ENCODE measurements around the gene HSPB9. TPM values are rescaled to one million over a fixed set of nuclear protein-coding genes. Genes with fewer than 3 reads are reported as not detected.

The HSPB9 gene
- total RNA-seq, 2 donors from 2014 or later, result 1.8 TPM; not detected in 1

GRCh38 chr17:42087736-42088705 is 34.6 kb upstream of the HSPB9 start:
- intact Hi-C loops (cut with DNase I), result no loop called here
- TF ChIP-seq CTCF (IDR thresholded peaks at IDR 0.05), result no peak
- no peak for TF ChIP-seq POLR2A (IDR thresholded peaks at IDR 0.05)
- ATAC-seq (no peak), DNase-seq (peak in 1 of 4 donors; percentile 29)
- H3K27ac ChIP-seq, result no peak overlapping the region
- H3K4me3 ChIP-seq, result no peak overlapping the region
- WGBS, 2 donors, result 28% methylated on average over 11 to 20 of the region's 20 CpGs
- H3K9me3 ChIP-seq, result no peaks in the 10 kb centered on the region
- no peaks in the 10 kb centered on the region for H3K27me3 ChIP-seq
- H3K36me3 ChIP-seq (replicated peaks in 1 of 2; ENCODE audit: insufficient read depth in 1 of 2, low read depth in 2 of 2), result no peaks in the 10 kb centered on the region
- H3K4me1 ChIP-seq, result no peaks in the 10 kb centered on the region

GRCh38 chr17:42088736-42089135 is 33.9 kb upstream of the HSPB9 start:
- no peaks in the 10 kb centered on the region for H3K4me1 ChIP-seq
- no peak for TF ChIP-seq POLR2A (IDR thresholded peaks at IDR 0.05)
- no peak for TF ChIP-seq CTCF (IDR thresholded peaks at IDR 0.05)
- 82 to 87% methylated on average over 7 to 8 of the region's 8 CpGs for WGBS, 2 donors
- no peaks in the 10 kb centered on the region for H3K9me3 ChIP-seq
- intact Hi-C loops (cut with DNase I), result no loop called here
- DNase-seq, result no peak
- H3K27ac ChIP-seq, result no peak overlapping the region
- no peak for ATAC-seq
- H3K4me3 ChIP-seq, result no peak overlapping the region
- H3K36me3 ChIP-seq (replicated peaks in 1 of 2; ENCODE audit: insufficient read depth in 1 of 2, low read depth in 2 of 2), result no peaks in the 10 kb centered on the region
- no peaks in the 10 kb centered on the region for H3K27me3 ChIP-seq

- H3K27ac ChIP-seq, result no peak overlapping the region
- H3K36me3 ChIP-seq (replicated peaks in 1 of 2; ENCODE audit: insufficient read depth in 1 of 2, low read depth in 2 of 2), result no peaks in the 10 kb centered on the region
- no peaks in the 10 kb centered on the region for H3K9me3 ChIP-seq
- TF ChIP-seq CTCF (IDR thresholded peaks at IDR 0.05), result no peak
- no peak for TF ChIP-seq POLR2A (IDR thresholded peaks at IDR 0.05)
- intact Hi-C loops (cut with DNase I), result no loop called here
- ATAC-seq (no peak), DNase-seq (no peak)
- no peaks in the 10 kb centered on the region for H3K27me3 ChIP-seq
- 84 to 86% methylated on average over 8 of the region's 8 CpGs for WGBS, 2 donors
- no peaks in the 10 kb centered on the region for H3K4me1 ChIP-seq
- no peak overlapping the region for H3K4me3 ChIP-seq
Observed at GRCh38 chr17:42090964-42091790, 31.4 kb upstream of the HSPB9 start.

GRCh38 chr17:42092939-42093338 is 29.7 kb upstream of the HSPB9 start:
- no peak for ATAC-seq

More at GRCh38 chr17:42092939-42093338, 29.7 kb upstream of the HSPB9 start:
- peaks cover 3% of the 10 kb centered on the region for H3K4me1 ChIP-seq
- TF ChIP-seq POLR2A (IDR thresholded peaks at IDR 0.05) (no peak), CTCF (IDR thresholded peaks at IDR 0.05) (no peak)
- H3K27me3 ChIP-seq, result no peaks in the 10 kb centered on the region
- intact Hi-C loops (cut with DNase I), result no loop called here
- H3K27ac ChIP-seq, result no peak overlapping the region
- DNase-seq, result no peak
- no peak overlapping the region for H3K4me3 ChIP-seq
- H3K9me3 ChIP-seq, result no peaks in the 10 kb centered on the region
- H3K36me3 ChIP-seq (replicated peaks in 1 of 2; ENCODE audit: insufficient read depth in 1 of 2, low read depth in 2 of 2), result no peaks in the 10 kb centered on the region
- 75 to 82% methylated on average over 5 to 6 of the region's 6 CpGs for WGBS, 2 donors
